ENCODE results near the gene HDGFL3. TPM values are rescaled to one million over a fixed set of nuclear protein-coding genes. Genes with fewer than 3 reads are reported as not detected.

Gene HDGFL3
- total RNA-seq, 6 donors from 2014 or later: 16.8 to 36.8 (median 22.8) TPM

DNA sequence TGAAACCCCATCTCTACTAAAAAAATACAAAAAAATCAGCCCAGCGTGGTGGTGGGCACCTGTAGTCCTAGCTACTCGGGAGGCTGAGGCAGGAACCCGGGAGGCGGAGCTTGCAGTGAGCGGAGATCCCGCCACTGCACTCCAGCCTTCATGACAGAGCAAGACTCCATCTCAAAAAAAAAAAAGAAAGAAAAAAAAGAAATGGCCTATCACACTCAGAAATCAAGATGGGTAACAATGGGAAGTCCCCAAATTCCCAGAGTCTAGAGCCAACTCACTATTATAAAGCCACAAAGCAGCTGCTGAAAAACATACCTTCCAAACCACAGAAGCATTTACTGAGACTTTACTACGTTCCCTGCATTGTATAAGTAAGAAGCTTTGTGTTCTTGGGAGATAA lies 7.5 kb downstream of the HDGFL3 start:
- Histone ChIP-seq H3K9me3 (no peaks in the 10 kb centered on the region), H3K27ac (no peak overlapping the region), H3K27me3 (no peaks in the 10 kb centered on the region), H3K36me3 (no peaks in the 10 kb centered on the region), H3K4me3 (no peak overlapping the region), H3K4me1 (peaks cover 0 to 11% (median 3%) of the 10 kb centered on the region in 4 donors)
- TF ChIP-seq, protein P1, sequence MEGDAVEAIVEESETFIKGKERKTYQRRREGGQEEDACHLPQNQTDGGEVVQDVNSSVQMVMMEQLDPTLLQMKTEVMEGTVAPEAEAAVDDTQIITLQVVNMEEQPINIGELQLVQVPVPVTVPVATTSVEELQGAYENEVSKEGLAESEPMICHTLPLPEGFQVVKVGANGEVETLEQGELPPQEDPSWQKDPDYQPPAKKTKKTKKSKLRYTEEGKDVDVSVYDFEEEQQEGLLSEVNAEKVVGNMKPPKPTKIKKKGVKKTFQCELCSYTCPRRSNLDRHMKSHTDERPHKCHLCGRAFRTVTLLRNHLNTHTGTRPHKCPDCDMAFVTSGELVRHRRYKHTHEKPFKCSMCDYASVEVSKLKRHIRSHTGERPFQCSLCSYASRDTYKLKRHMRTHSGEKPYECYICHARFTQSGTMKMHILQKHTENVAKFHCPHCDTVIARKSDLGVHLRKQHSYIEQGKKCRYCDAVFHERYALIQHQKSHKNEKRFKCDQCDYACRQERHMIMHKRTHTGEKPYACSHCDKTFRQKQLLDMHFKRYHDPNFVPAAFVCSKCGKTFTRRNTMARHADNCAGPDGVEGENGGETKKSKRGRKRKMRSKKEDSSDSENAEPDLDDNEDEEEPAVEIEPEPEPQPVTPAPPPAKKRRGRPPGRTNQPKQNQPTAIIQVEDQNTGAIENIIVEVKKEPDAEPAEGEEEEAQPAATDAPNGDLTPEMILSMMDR (IDR thresholded peaks at IDR 0.05): no peak
- TF ChIP-seq EP300 (IDR thresholded peaks at IDR 0.05) (no peak), POLR2AphosphoS5 (IDR thresholded peaks at IDR 0.05) (no peak), POLR2A (IDR thresholded peaks at IDR 0.05) (no peak)
- 87 to 88% methylated on average over 7 of the region's 7 CpGs for WGBS, 2 donors
- DNase-seq: peak in 1 of 2 donors; percentile 9
- ATAC-seq (ENCODE audit: low FRiP score in 2 of 2): no peak

- no peak overlapping the region for H3K27ac ChIP-seq
- H3K27me3 ChIP-seq: no peaks in the 10 kb centered on the region
- peaks cover 0 to 7% (median 3%) of the 10 kb centered on the region in 4 donors for H3K4me1 ChIP-seq
- no peak overlapping the region for H3K4me3 ChIP-seq
- WGBS, 2 donors: 48 to 79% methylated on average over 1 of the region's 1 CpG
- no peaks in the 10 kb centered on the region for H3K9me3 ChIP-seq
- ATAC-seq (ENCODE audit: low FRiP score in 2 of 2) (no peak), DNase-seq (no peak)
- no peak for TF ChIP-seq POLR2AphosphoS5 (IDR thresholded peaks at IDR 0.05)
- TF ChIP-seq POLR2A (IDR thresholded peaks at IDR 0.05): no peak
- TF ChIP-seq, protein P1 (IDR thresholded peaks at IDR 0.05): no peak
- TF ChIP-seq EP300 (IDR thresholded peaks at IDR 0.05): no peak
- no peaks in the 10 kb centered on the region for H3K36me3 ChIP-seq
These were observed 8.3 kb downstream of the HDGFL3 start for GRCh38 chr15:83199288-83199687.

- no peak for ATAC-seq (ENCODE audit: low FRiP score in 2 of 2)
- DNase-seq: no peak
- Histone ChIP-seq H3K27ac (no peak overlapping the region), H3K27me3 (no peaks in the 10 kb centered on the region), H3K4me1 (peaks cover 0 to 7% (median 3%) of the 10 kb centered on the region in 4 donors), H3K36me3 (no peaks in the 10 kb centered on the region), H3K9me3 (no peaks in the 10 kb centered on the region), H3K4me3 (no peak overlapping the region)
- 78 to 82% methylated on average over 3 of the region's 3 CpGs for WGBS, 2 donors
- TF ChIP-seq, protein P1 (IDR thresholded peaks at IDR 0.05): no peak
- TF ChIP-seq EP300 (IDR thresholded peaks at IDR 0.05): no peak
- TF ChIP-seq POLR2AphosphoS5 (IDR thresholded peaks at IDR 0.05): no peak
- TF ChIP-seq POLR2A (IDR thresholded peaks at IDR 0.05): no peak
These were observed 9.1 kb downstream of the HDGFL3 start for GRCh38 chr15:83198476-83198875.

- 61 to 66% methylated on average over 2 of the region's 2 CpGs for WGBS, 2 donors
These were observed 13.1 kb downstream of the HDGFL3 start for GRCh38 chr15:83194528-83194927.

More at GRCh38 chr15:83194528-83194927, 13.1 kb downstream of the HDGFL3 start:
- DNase-seq (no peak), ATAC-seq (ENCODE audit: low FRiP score in 2 of 2) (no peak)
- TF ChIP-seq EP300 (IDR thresholded peaks at IDR 0.05) (no peak), POLR2A (IDR thresholded peaks at IDR 0.05) (no peak), POLR2AphosphoS5 (IDR thresholded peaks at IDR 0.05) (no peak)
- TF ChIP-seq, protein P1 (IDR thresholded peaks at IDR 0.05): no peak
- Histone ChIP-seq H3K36me3 (no peaks in the 10 kb centered on the region), H3K27me3 (no peaks in the 10 kb centered on the region), H3K9me3 (no peaks in the 10 kb centered on the region), H3K27ac (no peak overlapping the region), H3K4me1 (peaks cover 0 to 9% (median 1%) of the 10 kb centered on the region in 4 donors), H3K4me3 (no peak overlapping the region)
